GM12892 (cell line): ENCODE measurements around the gene RP9.
"Not testable (repeated sequence)": the region's sequence is repeated elsewhere in the genome, so short reads cannot be mapped to it uniquely, and the experiment has no call there.

ENCODE experiments used
- DNase-seq: peaks from one replicate; pipeline ENCODE4 v3.0.0; 2011; ENCODE audit not compliant: insufficient read length
- FAIRE-seq: peaks from 2 replicates; lab custom pipeline; 2011; peaks lifted over from hg19 to GRCh38; lab: Jason Lieb, UNC
- POLR2A ChIP-seq: IDR thresholded peaks from 2 replicates; pipeline ENCODE4 v1.6.1; 2011; ENCODE audit warnings: low read depth, low read length, control low read depth
- POLR2AphosphoS5 ChIP-seq: IDR thresholded peaks from 2 replicates; pipeline ENCODE4 v1.6.1; 2011; ENCODE audit warnings: low read depth, low read length, control low read depth
- TAF1 ChIP-seq: IDR thresholded peaks from 2 replicates; pipeline ENCODE4 v1.6.1; 2011; ENCODE audit warnings: low read depth, mild to moderate bottlenecking, control low read depth, low read length, borderline replicate concordance

Gene RP9

GRCh38 chr7:33099154-33099940 is 9.9 kb downstream of the RP9 start:
- FAIRE-seq (no peak), DNase-seq (no peak)
- TF ChIP-seq POLR2A = no peak

GRCh38 chr7:33094745-33095275 is 14.4 kb downstream of the RP9 start:
- FAIRE-seq = not testable (repeated sequence)

DNA sequence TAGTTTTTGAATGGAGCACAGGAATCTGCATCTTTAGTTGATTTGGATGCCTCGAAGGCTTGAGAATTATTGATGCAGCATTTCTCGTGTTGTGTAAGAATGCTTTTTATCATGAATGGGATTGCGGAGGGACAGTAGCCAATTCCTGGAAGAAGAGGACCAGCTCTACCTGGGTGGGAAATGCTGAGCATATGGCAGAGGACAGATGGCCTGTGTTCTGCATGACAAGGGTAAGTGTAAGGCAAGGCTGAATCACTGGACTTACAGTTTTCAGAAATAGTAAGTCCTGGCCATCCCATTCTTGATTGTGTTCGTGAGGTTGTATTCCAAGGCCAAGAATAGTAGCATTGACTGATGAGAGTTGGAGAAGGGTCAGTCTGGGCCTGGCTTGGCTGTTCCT is 15.9 kb downstream of the RP9 start:
- DNase-seq (no peak), FAIRE-seq (no peak)
- TF ChIP-seq POLR2A (no peak), TAF1 (no peak), POLR2AphosphoS5 (no peak)

More at GRCh38 chr7:33094745-33095275, 14.4 kb downstream of the RP9 start:
- not testable (repeated sequence) for DNase-seq

DNA sequence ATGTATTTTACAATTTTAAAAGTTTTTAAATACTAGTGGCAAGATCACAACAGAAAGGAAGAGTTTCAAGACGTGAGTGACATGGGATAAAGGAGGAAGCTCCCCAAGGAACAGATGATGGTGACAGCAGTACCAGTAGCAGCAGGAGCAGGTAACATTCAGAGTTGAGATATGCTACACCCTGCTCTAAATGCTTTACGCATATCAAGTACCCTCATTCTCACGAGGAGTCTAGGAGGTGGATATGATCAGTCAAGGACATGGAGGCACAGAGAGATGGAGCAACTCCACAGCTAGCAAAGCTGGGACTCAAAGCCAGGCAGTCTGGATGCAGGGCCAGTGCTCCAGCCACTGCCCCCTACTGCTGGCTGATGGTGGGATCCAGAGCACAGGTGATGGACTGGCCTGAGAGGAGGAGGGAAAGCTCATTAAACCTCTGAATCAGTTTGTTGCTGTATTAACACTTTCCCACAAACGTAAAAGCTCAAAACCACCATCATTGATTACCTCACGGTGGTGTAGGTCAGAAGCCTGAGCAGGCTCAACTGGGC is 17.5 kb downstream of the RP9 start:
- DNase-seq = no peak
- TF ChIP-seq TAF1 (no peak), POLR2A (no peak)
- FAIRE-seq = no peak

- TF ChIP-seq POLR2A (no peak), POLR2AphosphoS5 (no peak)
- DNase-seq = no peak
These were observed 18.1 kb downstream of the RP9 start for GRCh38 chr7:33091111-33091531.

DNA sequence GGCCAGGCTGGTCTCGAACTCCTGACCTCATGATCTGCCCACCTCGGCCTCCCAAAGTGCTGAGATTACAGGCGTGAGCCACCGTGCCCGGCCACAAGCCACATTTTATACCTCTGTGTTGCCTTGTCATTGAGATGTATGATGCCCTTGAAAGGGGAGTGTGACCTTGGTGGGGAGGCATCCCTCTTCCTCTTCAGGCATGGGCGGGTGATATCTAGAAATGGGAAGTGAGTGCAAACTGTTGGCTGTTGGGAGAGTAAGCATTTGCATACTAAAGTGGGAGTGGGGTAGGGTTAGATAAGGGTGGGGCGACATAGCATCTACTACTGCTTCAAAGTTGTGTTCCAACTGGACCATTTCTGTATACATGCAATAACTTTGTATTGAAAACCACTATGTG is 20.1 kb downstream of the RP9 start:
- no peak for DNase-seq
- TF ChIP-seq POLR2AphosphoS5 (no peak), TAF1 (no peak), POLR2A (no peak)
- no peak for FAIRE-seq

More at GRCh38 chr7:33091111-33091531, 18.1 kb downstream of the RP9 start:
- FAIRE-seq = no peak

- FAIRE-seq = no peak
- TF ChIP-seq POLR2AphosphoS5 (no peak), POLR2A (no peak), TAF1 (no peak)
- no peak for DNase-seq
These were observed 21.3 kb downstream of the RP9 start for GRCh38 chr7:33087858-33088257.

- FAIRE-seq = no peak
- no peak for TF ChIP-seq POLR2A
These were observed 21.8 kb downstream of the RP9 start for GRCh38 chr7:33087356-33087755.

GRCh38 chr7:33079763-33080690 is 29.2 kb downstream of the RP9 start:
- no peak for FAIRE-seq
- TF ChIP-seq POLR2A = no peak
- TF ChIP-seq POLR2AphosphoS5 = no peak
- no peak for TF ChIP-seq TAF1
- no peak for DNase-seq

More at GRCh38 chr7:33087356-33087755, 21.8 kb downstream of the RP9 start:
- DNase-seq = no peak

GRCh38 chr7:33079096-33079495 is 30.1 kb downstream of the RP9 start:
- DNase-seq = no peak
- FAIRE-seq = no peak
- TF ChIP-seq TAF1 = no peak
- no peak for TF ChIP-seq POLR2A
- TF ChIP-seq POLR2AphosphoS5 = no peak

DNA sequence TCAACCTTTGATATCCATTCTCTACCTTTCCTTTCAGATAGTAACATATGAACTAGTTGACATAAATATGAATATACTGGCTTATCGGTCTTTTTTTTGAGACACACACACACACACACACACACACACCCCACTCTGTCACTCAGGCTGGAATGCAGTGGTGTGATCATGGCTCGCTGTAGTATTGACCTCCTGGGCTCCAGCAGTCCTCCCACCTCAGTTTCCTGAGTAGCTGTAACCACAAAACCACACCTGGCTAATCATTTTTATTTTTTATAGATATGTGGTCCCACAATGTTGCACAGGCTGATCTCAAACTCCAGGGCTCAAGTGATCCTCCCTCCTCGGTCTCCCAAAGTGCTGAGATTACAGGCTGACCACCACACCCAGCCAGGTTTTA is 32.5 kb downstream of the RP9 start:
- DNase-seq (no peak), FAIRE-seq (no peak)
- TF ChIP-seq TAF1 (no peak), POLR2A (no peak), POLR2AphosphoS5 (no peak)
